SK-N-MC (cell line): ENCODE measurements around the gene GFOD2.

Source experiments
- DNase-seq: peaks from one replicate; pipeline ENCODE4 v3.0.0-alpha.2; 2011; ENCODE audit warnings: low read depth, low spot score
- H3K27ac ChIP-seq: fragments of 200-600 bp; sonication (generic); 2 replicates; pipeline ENCODE4 v1.5.1; 2016; ENCODE audit warnings: mixed run types
- H3K36me3 ChIP-seq: fragments of 200-600 bp; sonication (generic); 2 replicates; pipeline ENCODE4 v1.6.1; 2017; ENCODE audit warnings: antibody characterized with exemption, low read length, mixed read lengths; ENCODE audit not compliant: insufficient read depth
- H3K4me3 ChIP-seq: fragments of 200-600 bp; sonication (generic); 2 replicates; pipeline ENCODE4 v1.5.1; 2016
- H3K9ac ChIP-seq: fragments of 200-600 bp; sonication (generic); 2 replicates; pipeline ENCODE4 v1.8.0; 2017; ENCODE audit warnings: mixed run types, mixed read lengths; ENCODE audit not compliant: insufficient read length
- H3K9me3 ChIP-seq: fragments of 200-600 bp; sonication (generic); 2 replicates; pipeline ENCODE4 v1.6.1; 2017; ENCODE audit warnings: low read depth, mild to moderate bottlenecking, antibody characterized with exemption, low read length, moderate library complexity, mixed read lengths
- EZH2 ChIP-seq: fragments of 200-600 bp; sonication (generic); IDR thresholded peaks from one replicate; pipeline ENCODE4 v1.6.1; 2017; ENCODE audit warnings: antibody characterized with exemption
- FOXP2 ChIP-seq: optimal IDR thresholded peaks from 2 replicates; pipeline ENCODE3; 2011; ENCODE audit warnings: mild to moderate bottlenecking, moderate library complexity; ENCODE audit not compliant: insufficient read depth; ENCODE audit errors: extremely low read length, control extremely low read depth
- POLR2AphosphoS5 ChIP-seq: IDR thresholded peaks from 2 replicates; pipeline ENCODE4 v1.6.1; 2012; ENCODE audit warnings: mild to moderate bottlenecking, low read depth, low read length, borderline replicate concordance

The GFOD2 gene

GRCh38 chr16:67666032-67666551, 53.0 kb downstream of the GFOD2 start:
- no peak for TF ChIP-seq EZH2
- no peak for TF ChIP-seq POLR2AphosphoS5
- no peak for TF ChIP-seq FOXP2
- no peaks in the 10 kb centered on the region for H3K9me3 ChIP-seq
- no peaks in the 10 kb centered on the region for H3K36me3 ChIP-seq
- H3K4me3 ChIP-seq = no peak overlapping the region
- no peak overlapping the region for H3K9ac ChIP-seq
- DNase-seq = no peak
- H3K27ac ChIP-seq = no peak overlapping the region

- H3K36me3 ChIP-seq = no peaks in the 10 kb centered on the region
- TF ChIP-seq POLR2AphosphoS5 (no peak), FOXP2 (no peak), EZH2 (no peak)
- no peak overlapping the region for H3K27ac ChIP-seq
- DNase-seq = no peak
- no peak overlapping the region for H3K4me3 ChIP-seq
- H3K9me3 ChIP-seq = no peaks in the 10 kb centered on the region
- H3K9ac ChIP-seq = no peak overlapping the region
Observed at GRCh38 chr16:67665598-67665997, 53.5 kb downstream of the GFOD2 start.

- Histone ChIP-seq H3K9me3 (no peaks in the 10 kb centered on the region), H3K9ac (no peak overlapping the region), H3K4me3 (no peak overlapping the region), H3K36me3 (no peaks in the 10 kb centered on the region), H3K27ac (no peak overlapping the region)
- TF ChIP-seq EZH2 (no peak), POLR2AphosphoS5 (no peak), FOXP2 (no peak)
- DNase-seq = no peak
Observed at GRCh38 chr16:67664871-67665270, 54.2 kb downstream of the GFOD2 start.

GRCh38 chr16:67664258-67664657, 54.9 kb downstream of the GFOD2 start:
- Histone ChIP-seq H3K36me3 (no peaks in the 10 kb centered on the region), H3K9me3 (no peaks in the 10 kb centered on the region), H3K27ac (no peak overlapping the region), H3K4me3 (no peak overlapping the region), H3K9ac (no peak overlapping the region)
- no peak for DNase-seq
- TF ChIP-seq FOXP2 = no peak
- TF ChIP-seq POLR2AphosphoS5 = no peak
- no peak for TF ChIP-seq EZH2

GRCh38 chr16:67663877-67664222, 55.3 kb downstream of the GFOD2 start:
- DNase-seq = no peak
- H3K27ac ChIP-seq = no peak overlapping the region
- no peak overlapping the region for H3K4me3 ChIP-seq
- H3K36me3 ChIP-seq = no peaks in the 10 kb centered on the region
- no peak overlapping the region for H3K9ac ChIP-seq
- TF ChIP-seq FOXP2 (no peak), EZH2 (no peak), POLR2AphosphoS5 (no peak)
- H3K9me3 ChIP-seq = no peaks in the 10 kb centered on the region

GRCh38 chr16:67663151-67663876, 55.8 kb downstream of the GFOD2 start:
- Histone ChIP-seq H3K9me3 (no peaks in the 10 kb centered on the region), H3K36me3 (no peaks in the 10 kb centered on the region), H3K27ac (no peak overlapping the region), H3K9ac (no peak overlapping the region), H3K4me3 (no peak overlapping the region)
- no peak for DNase-seq
- TF ChIP-seq POLR2AphosphoS5 (no peak), FOXP2 (no peak), EZH2 (no peak)

DNA sequence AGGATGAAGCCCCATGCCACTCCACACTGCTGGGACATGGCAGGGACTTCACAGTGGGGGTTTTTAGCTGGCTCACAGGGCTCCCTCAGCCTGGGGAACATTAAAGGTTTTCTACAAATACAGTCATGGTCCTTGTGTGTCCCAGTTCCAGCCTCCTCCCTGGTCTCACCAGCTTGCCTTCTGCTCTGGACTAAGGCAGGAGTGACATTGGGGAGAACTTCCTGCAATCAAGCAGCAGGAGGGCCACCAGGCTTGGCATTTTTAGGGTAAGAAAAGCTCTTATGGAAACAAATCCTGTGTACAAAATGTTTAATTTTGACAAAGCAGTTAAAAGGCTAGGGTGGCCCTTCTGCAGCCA, 56.5 kb downstream of the GFOD2 start:
- no peak overlapping the region for H3K27ac ChIP-seq
- no peak overlapping the region for H3K4me3 ChIP-seq
- no peaks in the 10 kb centered on the region for H3K36me3 ChIP-seq
- no peak overlapping the region for H3K9ac ChIP-seq
- no peaks in the 10 kb centered on the region for H3K9me3 ChIP-seq
- DNase-seq = no peak
- TF ChIP-seq EZH2 (no peak), POLR2AphosphoS5 (no peak)

- H3K27ac ChIP-seq = no peak overlapping the region
- no peak for DNase-seq
- no peak overlapping the region for H3K4me3 ChIP-seq
- no peak for TF ChIP-seq EZH2
- TF ChIP-seq POLR2AphosphoS5 = no peak
- no peak for TF ChIP-seq FOXP2
- no peak overlapping the region for H3K9ac ChIP-seq
- no peaks in the 10 kb centered on the region for H3K36me3 ChIP-seq
- H3K9me3 ChIP-seq = no peaks in the 10 kb centered on the region
Observed at GRCh38 chr16:67661886-67662652, 57.0 kb downstream of the GFOD2 start.
